H7 (cell line): ENCODE data around the gene RNF224. TPM values are rescaled to one million over a fixed set of nuclear protein-coding genes. Genes with fewer than 3 reads are reported as not detected.

Experiments used
- DNase-seq: peaks from one replicate; pipeline ENCODE4 v3.0.0; 2012
- H3K27me3 ChIP-seq: 2 replicates; pipeline ENCODE4 v1.6.0; 2011; ENCODE audit warnings: mild to moderate bottlenecking, low read length; ENCODE audit not compliant: control insufficient read depth, insufficient read depth
- H3K36me3 ChIP-seq: replicated peaks from 2 replicates; pipeline ENCODE4 v1.5.1; 2011; ENCODE audit warnings: low read length; ENCODE audit not compliant: control insufficient read depth, insufficient read depth
- H3K4me3 ChIP-seq: 2 replicates; pipeline ENCODE4 v1.5.1; 2011; ENCODE audit warnings: low read depth, mild to moderate bottlenecking, control low read depth, low read length, moderate library complexity; ENCODE audit not compliant: insufficient read depth
- total RNA-seq: library from RNA; depleted of rRNA; stranded (reverse); fragments of >200 nt; shearing (Covaris generic); gene quantifications from 2 replicates; pipeline ENCODE4 v1.2.3, GENCODE V29; 2014

RNF224 gene
- total RNA-seq, 1 experiment from 2014 or later, result not detected

- Histone ChIP-seq H3K27me3 (no peaks in the 10 kb centered on the region), H3K36me3 (peaks cover 4% of the 10 kb centered on the region), H3K4me3 (peak within 1 kb of the TSS; percentile 93)
- peak; percentile 99 for DNase-seq
Observed at GRCh38 chr9:137188490-137189296, 38.6 kb upstream of the RNF224 start, which contains the start of the genes ANAPC2 and SSNA1. Gene ANAPC2, minus strand, starts transcription at chr9:137188560. Its CDS starts 28 bp downstream, at chr9:137188532. Gene SSNA1, plus strand, starts transcription at chr9:137188676. Its CDS starts 51 bp downstream, at chr9:137188727.

- Histone ChIP-seq H3K36me3 (peaks cover 4% of the 10 kb centered on the region), H3K27me3 (no peaks in the 10 kb centered on the region), H3K4me3 (peak overlapping the region; percentile 93)
- peak; percentile 87 for DNase-seq
Observed at GRCh38 chr9:137189297-137190295, 37.7 kb upstream of the RNF224 start.

GRCh38 chr9:137190315-137190856, 36.9 kb upstream of the RNF224 start:
- H3K36me3 ChIP-seq, result peaks cover 4% of the 10 kb centered on the region
- DNase-seq, result no peak
- H3K27me3 ChIP-seq, result no peaks in the 10 kb centered on the region
- no peak overlapping the region for H3K4me3 ChIP-seq

GRCh38 chr9:137191245-137191644, 36.1 kb upstream of the RNF224 start:
- no peak overlapping the region for H3K4me3 ChIP-seq
- DNase-seq, result no peak
- H3K36me3 ChIP-seq, result peaks cover 4% of the 10 kb centered on the region
- H3K27me3 ChIP-seq, result no peaks in the 10 kb centered on the region

GRCh38 chr9:137191691-137192447, 35.4 kb upstream of the RNF224 start:
- peaks cover 4% of the 10 kb centered on the region for H3K36me3 ChIP-seq
- DNase-seq, result no peak
- no peaks in the 10 kb centered on the region for H3K27me3 ChIP-seq
- H3K4me3 ChIP-seq, result no peak overlapping the region

GRCh38 chr9:137192448-137192780, 34.9 kb upstream of the RNF224 start:
- Histone ChIP-seq H3K4me3 (no peak overlapping the region), H3K27me3 (no peaks in the 10 kb centered on the region), H3K36me3 (no peaks in the 10 kb centered on the region; the same call in 1 of the 2 replicates)
- no peak for DNase-seq

GRCh38 chr9:137192859-137193258, 34.4 kb upstream of the RNF224 start:
- no peaks in the 10 kb centered on the region; the same call in 1 of the 2 replicates for H3K36me3 ChIP-seq
- no peaks in the 10 kb centered on the region for H3K27me3 ChIP-seq
- no peak for DNase-seq
- no peak overlapping the region for H3K4me3 ChIP-seq

GRCh38 chr9:137193771-137194170, 33.5 kb upstream of the RNF224 start:
- no peaks in the 10 kb centered on the region; the same call in 1 of the 2 replicates for H3K36me3 ChIP-seq
- no peaks in the 10 kb centered on the region for H3K27me3 ChIP-seq
- no peak overlapping the region for H3K4me3 ChIP-seq
- no peak for DNase-seq

GRCh38 chr9:137194388-137194787, 32.9 kb upstream of the RNF224 start:
- Histone ChIP-seq H3K4me3 (no peak overlapping the region), H3K27me3 (no peaks in the 10 kb centered on the region), H3K36me3 (no peaks in the 10 kb centered on the region; the same call in 1 of the 2 replicates)
- peak; percentile 67 for DNase-seq

- Histone ChIP-seq H3K4me3 (no peak overlapping the region), H3K36me3 (no peaks in the 10 kb centered on the region; the same call in 1 of the 2 replicates), H3K27me3 (no peaks in the 10 kb centered on the region)
- DNase-seq, result no peak
Observed at GRCh38 chr9:137194909-137195308, 32.4 kb upstream of the RNF224 start.

GRCh38 chr9:137195525-137196220, 31.6 kb upstream of the RNF224 start:
- H3K27me3 ChIP-seq, result no peaks in the 10 kb centered on the region

GRCh38 chr9:137198051-137198901, 29.0 kb upstream of the RNF224 start:
- Histone ChIP-seq H3K36me3 (no peaks in the 10 kb centered on the region; the same call in 1 of the 2 replicates), H3K27me3 (no peaks in the 10 kb centered on the region), H3K4me3 (no peak overlapping the region)
- DNase-seq, result no peak

More at GRCh38 chr9:137195525-137196220, 31.6 kb upstream of the RNF224 start:
- Histone ChIP-seq H3K4me3 (no peak overlapping the region), H3K36me3 (no peaks in the 10 kb centered on the region; the same call in 1 of the 2 replicates)
- no peak for DNase-seq
